Ishikawa (cell line): ENCODE results near the gene PLIN4.

ENCODE experiments used
- CEBPB ChIP-seq: IDR thresholded peaks from 2 replicates; pipeline ENCODE4 v1.6.1; 2012
- CREB1 ChIP-seq: IDR thresholded peaks from 2 replicates; pipeline ENCODE4 v1.6.1; 2012; ENCODE audit warnings: low read depth
- EGR1 ChIP-seq: IDR thresholded peaks from 2 replicates; pipeline ENCODE4 v1.6.1; 2012
- EP300 ChIP-seq: IDR thresholded peaks from 2 replicates; pipeline ENCODE4 v1.6.1; 2012; ENCODE audit warnings: borderline replicate concordance
- FOXM1 ChIP-seq: IDR thresholded peaks from 2 replicates; pipeline ENCODE4 v1.6.1; 2012; ENCODE audit warnings: low read depth, borderline replicate concordance
- MAX ChIP-seq: IDR thresholded peaks from 2 replicates; pipeline ENCODE4 v1.6.1; 2012
- NFIC ChIP-seq: IDR thresholded peaks from 2 replicates; pipeline ENCODE4 v1.6.1; 2012
- RAD21 ChIP-seq: IDR thresholded peaks from 2 replicates; pipeline ENCODE4 v1.6.1; 2012; ENCODE audit warnings: low read depth
- REST ChIP-seq: IDR thresholded peaks from 2 replicates; pipeline ENCODE4 v1.6.1; 2012; ENCODE audit warnings: low read depth, mild to moderate bottlenecking
- TAF1 ChIP-seq: IDR thresholded peaks from 2 replicates; pipeline ENCODE4 v1.6.1; 2012; ENCODE audit warnings: low read depth, mild to moderate bottlenecking
- TCF12 ChIP-seq: IDR thresholded peaks from 2 replicates; pipeline ENCODE4 v1.6.1; 2012; ENCODE audit warnings: low read depth
- TEAD4 ChIP-seq: IDR thresholded peaks from 2 replicates; pipeline ENCODE4 v1.6.1; 2012
- YY1 ChIP-seq: IDR thresholded peaks from 2 replicates; pipeline ENCODE4 v1.6.1; 2012; ENCODE audit warnings: low read depth
- ZBTB7A ChIP-seq: IDR thresholded peaks from 2 replicates; pipeline ENCODE4 v1.6.1; 2012; ENCODE audit warnings: low read depth
- TF ChIP-seq, protein P1 (sequence below): IDR thresholded peaks from 2 replicates; pipeline ENCODE4 v1.6.1; 2012

Gene PLIN4

DNA sequence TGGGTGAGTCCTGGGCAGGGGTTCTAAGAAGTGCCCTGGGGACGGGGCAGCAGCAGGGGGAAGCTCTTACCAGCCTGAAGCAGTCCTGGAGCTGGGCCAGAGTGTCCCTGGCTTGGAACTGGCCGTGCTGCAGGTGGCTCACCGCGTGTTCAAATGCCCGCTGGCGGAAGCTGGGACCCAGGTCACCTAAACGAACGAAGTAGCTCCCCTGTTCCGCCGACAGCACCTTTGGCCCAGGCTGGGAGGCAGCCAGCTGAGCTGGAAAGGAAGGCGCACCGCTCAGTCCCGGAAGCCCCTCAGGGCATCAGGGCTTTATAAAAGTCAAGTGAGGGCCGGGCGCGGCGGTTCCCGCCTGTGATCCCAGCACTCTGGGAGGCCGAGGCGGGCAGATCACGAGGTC lies 9.6 kb downstream of the PLIN4 start:
- TF ChIP-seq, protein P1, sequence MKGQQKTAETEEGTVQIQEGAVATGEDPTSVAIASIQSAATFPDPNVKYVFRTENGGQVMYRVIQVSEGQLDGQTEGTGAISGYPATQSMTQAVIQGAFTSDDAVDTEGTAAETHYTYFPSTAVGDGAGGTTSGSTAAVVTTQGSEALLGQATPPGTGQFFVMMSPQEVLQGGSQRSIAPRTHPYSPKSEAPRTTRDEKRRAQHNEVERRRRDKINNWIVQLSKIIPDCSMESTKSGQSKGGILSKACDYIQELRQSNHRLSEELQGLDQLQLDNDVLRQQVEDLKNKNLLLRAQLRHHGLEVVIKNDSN, result no peak
- no peak for TF ChIP-seq RAD21
- no peak for TF ChIP-seq FOXM1
- no peak for TF ChIP-seq TAF1
- no peak for TF ChIP-seq YY1
- TF ChIP-seq EP300, result no peak
- no peak for TF ChIP-seq TCF12
- no peak for TF ChIP-seq TEAD4
- no peak for TF ChIP-seq CREB1
- TF ChIP-seq NFIC, result no peak
- no peak for TF ChIP-seq MAX
- no peak for TF ChIP-seq REST
- no peak for TF ChIP-seq ZBTB7A
- no peak for TF ChIP-seq CEBPB
- TF ChIP-seq EGR1, result no peak

DNA sequence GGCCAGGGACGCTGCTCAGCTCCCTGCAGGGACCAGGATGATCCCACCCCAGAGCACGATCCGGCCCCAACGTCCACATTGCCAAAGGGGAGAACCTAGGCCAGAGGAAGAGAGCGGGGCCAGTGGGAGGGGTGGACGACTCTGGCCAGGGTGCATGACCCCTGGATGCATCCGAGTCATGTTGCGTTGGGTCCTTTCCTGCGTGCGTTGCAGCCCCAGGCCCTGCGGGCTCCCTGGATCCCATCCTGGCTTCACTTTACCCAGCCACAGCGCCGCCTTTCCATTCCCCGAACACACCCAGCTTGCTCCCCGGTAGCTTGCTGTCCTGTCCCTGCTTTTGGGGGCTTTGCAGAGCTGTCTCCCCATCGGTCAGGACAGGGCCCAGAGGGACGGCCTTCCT lies 10.5 kb downstream of the PLIN4 start:
- TF ChIP-seq NFIC (no peak), ZBTB7A (no peak), EGR1 (no peak), FOXM1 (no peak), TAF1 (no peak), RAD21 (no peak), EP300 (no peak), REST (no peak), TEAD4 (no peak), CREB1 (no peak)
- TF ChIP-seq, protein P1, result no peak

GRCh38 chr19:4507150-4507452 lies 11.2 kb downstream of the PLIN4 start:
- no peak for TF ChIP-seq CEBPB
- TF ChIP-seq YY1, result no peak
- no peak for TF ChIP-seq RAD21
- TF ChIP-seq REST, result no peak
- TF ChIP-seq ZBTB7A, result no peak
- no peak for TF ChIP-seq FOXM1
- no peak for TF ChIP-seq NFIC
- no peak for TF ChIP-seq MAX
- TF ChIP-seq TCF12, result no peak
- no peak for TF ChIP-seq EP300
- no peak for TF ChIP-seq TEAD4
- TF ChIP-seq EGR1, result no peak
- no peak for TF ChIP-seq TAF1
- TF ChIP-seq, protein P1, result no peak
- TF ChIP-seq CREB1, result no peak

DNA sequence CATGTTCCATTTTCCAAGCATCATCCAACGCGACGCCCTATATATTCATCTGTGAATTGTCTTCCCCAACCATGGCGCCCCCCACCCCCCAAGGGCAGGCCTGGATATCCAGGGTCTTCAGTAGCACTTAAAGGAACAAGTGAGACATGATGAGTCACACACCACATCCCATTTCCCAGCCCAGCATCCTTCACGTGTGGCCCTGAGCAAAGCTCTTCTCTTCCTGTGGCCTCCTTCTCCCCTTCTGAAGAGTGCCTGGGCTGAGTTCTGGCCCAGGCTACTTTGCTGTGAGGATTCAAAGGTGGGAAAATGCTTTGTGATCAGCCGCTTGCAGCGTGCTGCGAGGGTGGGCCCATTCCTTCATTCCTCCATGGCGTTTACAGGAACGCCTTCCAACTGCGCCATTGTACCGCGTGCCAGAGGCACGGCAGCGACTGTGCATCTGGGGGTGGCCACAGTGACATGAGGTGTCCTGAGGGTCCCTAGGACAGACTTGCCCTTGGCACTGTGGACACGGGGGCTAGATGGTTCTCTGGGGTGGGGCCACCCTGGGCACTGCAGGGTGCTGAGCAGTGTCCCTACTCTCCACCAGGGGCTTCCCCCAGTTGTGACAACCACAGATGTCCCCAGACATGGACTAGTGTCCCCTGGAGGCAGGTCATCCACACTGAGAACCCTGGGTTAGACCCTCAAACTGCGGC lies 11.7 kb downstream of the PLIN4 start:
- TF ChIP-seq EP300 (no peak), NFIC (no peak), EGR1 (no peak), CEBPB (no peak), RAD21 (no peak), ZBTB7A (no peak), TAF1 (no peak), TCF12 (no peak), YY1 (no peak), FOXM1 (no peak), TEAD4 (no peak), CREB1 (no peak), REST (no peak), MAX (no peak)
- TF ChIP-seq, protein P1, result no peak
